OCI-LY1 (cell line): Measurements from ENCODE around the gene SMURF2.

Experiments used
- CTCF ChIP-seq: fragments of 200-600 bp; sonication (generic), shearing (Covaris generic); IDR thresholded peaks from 2 replicates; pipeline ENCODE4 v1.5.1; 2017; ENCODE audit warnings: mild to moderate bottlenecking, antibody characterized with exemption, low read length, moderate library complexity, mixed read lengths
- EZH2 ChIP-seq: fragments of 200-600 bp; sonication (generic), shearing (Covaris generic); IDR thresholded peaks from 2 replicates; pipeline ENCODE4 v1.8.0; 2017; ENCODE audit warnings: borderline replicate concordance, mixed run types, mild to moderate bottlenecking, antibody characterized with exemption, low read length, moderate library complexity, mixed read lengths

- no peak for TF ChIP-seq CTCF
- no peak for TF ChIP-seq EZH2
Observed at GRCh38 chr17:64565563-64565962, 96.5 kb downstream of the SMURF2 start.
